NCI-H2171 (cell line): ENCODE measurements around the gene KIF25.
"Not testable (repeated sequence)": the region's sequence is repeated elsewhere in the genome, so short reads cannot be mapped to it uniquely, and the experiment has no call there.

Experiments
- DNase-seq: peaks from one replicate; lab custom pipeline; 2025; lab: John Stamatoyannopoulos, UW

Gene KIF25

DNA sequence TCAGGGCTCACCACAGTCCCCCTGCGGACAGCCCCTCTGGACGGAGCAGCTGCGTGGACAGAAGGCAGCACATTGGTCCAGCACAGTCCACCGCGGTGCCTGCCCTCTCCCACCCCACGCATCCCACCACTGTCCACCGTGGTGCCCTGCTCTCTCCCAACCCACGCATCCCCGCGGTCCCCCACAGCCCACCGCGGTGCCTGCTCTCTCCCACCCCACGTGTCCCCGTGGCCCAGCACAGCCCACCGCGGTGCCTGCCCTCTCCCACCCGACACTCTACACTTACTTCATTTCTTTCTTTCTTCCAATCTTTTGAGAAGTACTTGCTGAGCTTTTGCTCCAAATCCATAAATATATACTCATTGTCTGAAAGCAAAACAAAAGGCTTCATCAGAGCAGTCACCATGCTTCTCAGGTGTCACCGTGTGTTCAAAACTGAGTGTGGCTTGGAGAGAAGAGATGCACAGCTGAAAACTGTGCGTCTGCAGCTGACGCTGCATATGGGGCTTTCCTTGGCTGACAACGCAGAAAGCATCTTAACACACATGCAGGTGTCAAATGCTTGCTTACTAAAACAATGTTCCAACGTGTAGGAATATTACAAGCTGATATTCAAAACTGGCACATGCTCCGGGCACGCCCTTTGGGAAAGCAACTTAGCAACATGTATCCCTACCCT lies 69.7 kb downstream of the KIF25 start:
- DNase-seq, result no peak

DNA sequence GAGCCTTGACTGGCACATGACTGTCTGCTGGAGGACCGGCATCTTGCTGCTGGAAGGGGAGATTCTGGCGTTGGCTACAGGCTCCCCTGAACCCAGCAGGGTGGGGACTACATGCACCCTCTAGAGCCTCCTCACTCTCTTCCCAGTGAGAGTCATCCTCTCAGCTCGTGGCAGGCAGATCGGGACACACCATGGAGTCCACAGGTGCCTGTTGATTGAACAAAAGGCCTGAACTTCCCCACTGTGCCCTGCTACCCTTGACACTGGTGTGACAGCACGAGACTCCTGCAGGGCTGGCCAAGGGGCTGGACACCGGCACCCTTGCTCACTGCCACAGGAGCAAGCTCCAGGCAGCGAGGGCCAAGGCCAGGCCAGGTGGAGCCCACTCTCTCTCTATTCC lies 73.3 kb downstream of the KIF25 start:
- no peak for DNase-seq

DNA sequence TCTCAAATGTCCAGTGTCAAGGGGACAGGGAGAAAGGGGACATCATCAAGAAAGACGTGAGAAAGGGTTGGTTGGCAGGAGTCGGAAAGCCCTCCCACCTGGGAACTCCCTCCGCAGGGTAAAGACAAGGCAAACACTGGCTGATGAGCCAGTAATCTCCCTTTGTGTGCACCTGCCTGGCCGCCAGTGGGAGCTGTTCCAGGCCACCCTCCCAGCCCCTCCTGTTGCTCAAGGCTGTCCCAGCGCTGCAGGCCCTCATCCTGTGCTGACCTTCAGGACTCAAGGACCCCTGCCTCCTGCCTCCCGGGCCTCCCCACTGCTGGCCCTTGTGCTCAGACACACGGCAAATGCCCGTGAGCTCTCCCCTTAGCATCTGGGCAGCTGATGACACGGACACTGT lies 74.1 kb downstream of the KIF25 start:
- no peak for DNase-seq

DNA sequence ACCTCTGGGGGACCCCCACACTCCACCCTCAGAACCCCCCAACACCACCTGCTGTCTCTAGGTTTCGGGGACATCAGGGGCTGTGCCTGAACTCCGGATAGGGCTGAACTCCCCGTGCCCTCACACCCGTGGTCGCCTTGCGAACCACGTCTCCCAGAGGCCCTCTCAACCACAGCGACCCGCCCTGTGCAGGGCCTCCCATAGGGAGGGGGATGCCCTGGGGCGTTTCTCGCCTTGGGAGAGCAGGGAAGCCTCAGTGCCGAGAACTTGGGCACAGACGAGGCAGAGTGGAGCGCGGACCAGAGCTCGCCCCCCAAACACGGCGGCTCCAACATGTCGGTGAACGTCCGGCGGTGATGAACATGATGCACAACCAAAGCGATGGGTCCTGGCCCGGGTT lies 74.8 kb downstream of the KIF25 start:
- no peak for DNase-seq

DNA sequence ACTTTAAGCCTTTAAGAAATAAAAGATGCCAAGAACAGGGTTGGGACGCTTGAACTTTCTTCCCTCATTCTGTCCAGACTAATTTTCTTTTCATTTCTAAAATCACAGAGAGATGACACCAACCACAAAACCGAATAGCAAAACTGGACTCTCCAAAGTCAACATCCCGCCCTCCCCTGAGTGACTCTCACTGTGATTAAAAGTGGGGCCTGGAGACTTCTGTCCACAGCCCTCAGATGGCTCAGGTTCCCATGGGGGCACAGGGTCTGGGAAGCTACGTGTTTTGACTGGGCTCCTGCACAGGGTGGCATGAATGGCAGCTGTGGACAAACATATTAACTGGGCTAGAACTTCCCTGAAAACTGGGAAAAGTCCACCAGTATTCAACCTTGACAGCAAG lies 75.3 kb downstream of the KIF25 start:
- no peak for DNase-seq

DNA sequence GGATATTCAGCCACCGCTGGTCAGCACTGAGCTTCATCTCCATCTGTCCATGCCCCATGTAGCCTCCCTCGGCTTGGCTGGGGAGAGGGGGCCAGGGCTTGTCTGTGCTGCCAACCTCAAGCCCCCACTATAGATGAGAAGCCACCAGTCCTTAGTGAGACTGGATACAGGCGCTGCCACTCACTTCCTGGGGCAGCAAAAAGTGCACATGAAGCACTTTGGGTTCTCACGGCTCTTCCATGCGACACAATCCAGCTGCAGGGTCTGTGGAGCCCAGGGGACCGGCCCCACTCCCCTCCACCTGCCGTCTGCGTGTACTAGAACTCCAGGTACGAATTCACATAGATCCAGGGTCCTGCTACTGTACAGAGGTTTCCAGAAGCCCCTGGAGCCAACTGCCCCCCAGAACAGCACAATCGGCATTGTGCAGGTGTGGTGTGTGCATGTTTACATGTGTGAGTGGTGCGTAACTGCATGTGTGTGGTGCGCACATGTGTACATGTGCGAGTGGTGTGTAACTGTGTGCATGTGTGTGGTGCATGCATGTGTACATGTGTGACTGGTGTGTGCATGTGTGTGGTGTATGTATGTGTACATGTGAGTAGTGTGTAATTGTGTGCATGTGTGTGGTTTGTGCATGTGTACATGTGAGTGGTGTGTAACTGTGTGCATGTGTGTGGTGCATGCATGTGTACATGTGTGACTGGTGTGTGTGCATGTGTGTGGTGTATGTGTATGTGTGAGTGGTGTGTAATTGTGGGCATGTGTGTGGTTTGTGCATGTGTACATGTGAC lies 76.7 kb downstream of the KIF25 start:
- DNase-seq, result no peak

DNA sequence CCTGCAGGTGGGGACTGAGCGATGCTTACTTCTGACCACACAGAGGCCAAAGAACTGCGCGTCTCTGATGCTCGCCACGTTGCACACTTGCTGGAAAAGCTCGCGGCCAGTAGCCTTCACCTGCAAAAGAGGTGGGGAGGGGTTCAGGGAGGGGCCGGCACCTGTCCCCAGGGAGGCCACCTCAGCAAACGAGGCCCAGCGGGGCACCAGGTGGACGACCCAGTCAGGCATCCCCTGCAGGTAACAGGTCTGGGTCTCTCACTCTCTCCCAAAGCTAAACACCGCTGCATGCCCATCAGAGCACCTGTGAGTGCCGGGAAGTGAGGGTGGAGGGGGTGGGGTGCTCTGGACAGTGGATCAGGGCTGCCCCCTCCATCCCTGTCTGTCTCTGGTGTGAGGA lies 77.7 kb downstream of the KIF25 start:
- no peak for DNase-seq

DNA sequence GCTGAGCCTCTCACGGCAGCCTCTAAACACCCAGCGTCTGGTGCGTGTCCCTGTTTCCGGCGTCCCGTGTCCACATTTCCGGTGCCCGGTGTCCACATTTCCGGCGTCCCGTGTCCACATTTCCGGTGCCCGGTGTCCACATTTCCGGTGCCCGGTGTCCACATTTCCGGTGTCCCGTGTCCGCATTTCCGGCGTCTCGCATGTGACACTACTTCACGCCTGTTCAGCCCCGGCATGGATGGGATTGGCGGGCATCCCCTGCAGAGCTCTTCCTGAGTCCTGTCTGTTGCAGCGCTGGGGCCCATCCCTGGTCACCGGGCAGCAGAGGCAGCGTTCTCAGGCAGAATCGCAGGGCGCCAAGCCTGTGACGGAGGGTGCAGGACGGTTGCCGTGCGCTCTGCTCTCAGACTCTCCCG lies 78.3 kb downstream of the KIF25 start:
- DNase-seq, result no peak

DNA sequence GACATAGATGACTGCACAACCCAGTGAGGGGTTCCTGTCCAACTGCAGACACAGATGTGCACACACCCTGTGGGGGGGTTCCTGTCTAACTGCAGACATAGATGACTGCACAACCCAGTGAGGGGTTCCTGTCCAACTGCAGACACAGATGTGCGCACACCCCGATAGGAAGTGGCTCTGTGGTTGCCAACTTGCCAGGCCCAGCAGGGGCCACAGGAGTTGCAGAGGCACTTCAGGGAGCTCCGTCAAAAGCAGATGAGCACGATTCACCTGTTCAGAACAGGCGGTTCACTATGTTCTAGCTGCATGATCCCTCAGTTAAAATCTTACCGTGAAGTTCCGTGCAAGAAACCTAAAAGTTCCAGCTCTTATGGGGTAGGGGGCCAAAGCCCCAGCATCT lies 79.9 kb downstream of the KIF25 start:
- not testable (repeated sequence) for DNase-seq

DNA sequence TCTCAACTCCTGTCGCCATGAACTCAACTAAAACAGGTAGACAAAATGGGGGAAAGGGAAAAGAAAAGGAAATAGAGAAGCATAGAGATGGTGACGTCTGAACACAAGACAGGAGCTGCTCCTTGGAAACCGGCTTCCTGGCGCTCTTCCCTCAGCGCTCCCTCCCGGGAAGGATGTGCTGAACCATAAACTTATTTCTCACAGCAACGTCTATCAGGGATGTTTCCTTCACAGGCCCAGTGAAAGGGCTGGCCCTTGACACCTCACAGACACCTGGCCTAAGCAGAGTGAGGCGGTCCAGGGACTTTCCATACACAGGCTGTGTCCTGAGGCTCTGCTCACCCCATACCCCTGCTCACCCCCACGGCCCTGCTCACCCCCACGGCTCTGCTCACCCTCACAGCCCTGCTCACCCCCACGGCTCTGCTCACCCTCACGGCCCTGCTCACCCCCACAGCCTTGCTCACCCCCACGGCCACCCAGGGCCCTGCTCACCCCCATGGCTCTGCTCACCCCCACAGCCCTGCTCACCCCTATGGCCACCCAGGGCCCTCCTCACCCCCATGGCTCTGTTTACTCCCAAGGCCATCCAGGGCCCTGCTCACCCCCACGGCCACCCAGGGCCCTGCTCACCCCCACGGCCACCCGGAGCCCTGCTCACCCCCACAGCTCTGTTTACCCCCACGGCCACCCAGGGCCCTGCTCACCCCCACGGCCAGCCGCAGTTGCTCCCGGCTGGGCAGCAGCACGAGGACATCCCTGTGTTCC lies 80.9 kb downstream of the KIF25 start:
- no peak for DNase-seq

DNA sequence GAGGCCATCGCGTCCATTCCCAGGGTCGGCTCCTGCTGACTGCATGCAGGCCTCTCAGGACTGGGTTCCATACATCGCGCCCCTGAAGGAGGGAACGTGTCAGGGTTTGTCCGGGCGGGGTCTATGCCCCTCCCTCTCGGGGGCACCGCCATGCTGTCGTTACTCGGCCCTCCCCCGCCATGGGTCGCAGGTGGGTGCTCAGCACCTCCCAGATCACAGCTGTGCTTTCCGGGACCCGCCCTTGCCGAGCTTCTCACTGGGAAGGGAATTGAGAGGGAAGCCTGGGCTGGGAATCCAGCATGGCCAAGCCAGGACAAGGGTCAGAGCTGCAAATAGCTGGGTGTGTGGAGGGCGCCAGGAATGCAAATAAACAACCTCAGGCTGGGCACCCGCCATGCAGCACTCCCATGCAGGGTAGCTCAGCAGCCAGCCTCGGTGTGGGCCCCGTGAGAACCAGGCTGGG lies 81.5 kb downstream of the KIF25 start, which contains the start of gene FRMD1:
TSS of gene FRMD1 (minus strand) at position 270 of the 463 bp plus-strand sequence. CDS start at position 152, 118 bp downstream.
- no peak for DNase-seq

DNA sequence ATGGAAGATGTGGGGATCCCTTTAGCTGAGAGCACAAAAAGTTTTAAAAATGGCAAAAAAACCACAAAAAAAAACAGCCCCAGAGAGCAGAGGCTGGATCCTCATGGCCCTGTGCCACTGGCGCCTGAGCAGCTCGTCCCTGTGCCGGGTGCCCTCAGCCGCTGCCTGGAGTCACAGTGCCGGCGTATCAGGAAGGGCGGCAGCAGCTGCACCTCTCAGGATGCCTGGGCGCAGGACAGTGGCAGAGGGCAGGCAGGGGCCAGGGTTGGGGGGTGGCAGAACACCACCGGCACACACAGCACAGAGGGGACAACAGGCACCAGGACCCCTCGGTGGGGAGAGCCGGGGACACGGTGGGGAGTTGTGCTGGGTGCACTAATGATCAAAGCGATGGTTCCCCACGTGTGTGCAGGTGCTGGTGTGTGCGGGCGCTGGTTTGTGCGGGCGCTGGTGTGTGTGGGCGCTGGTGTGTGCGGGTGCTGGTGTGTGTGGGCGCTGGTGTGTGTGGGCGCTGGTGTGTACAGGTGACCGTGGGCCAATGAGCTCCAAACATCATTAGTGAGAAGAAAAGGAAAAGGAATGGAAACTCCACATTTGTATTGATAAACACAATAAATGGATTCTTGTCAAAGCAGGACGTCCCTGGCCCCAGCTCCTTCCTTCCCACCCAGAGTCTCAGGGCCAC lies 83.1 kb downstream of the KIF25 start:
- no peak for DNase-seq

DNA sequence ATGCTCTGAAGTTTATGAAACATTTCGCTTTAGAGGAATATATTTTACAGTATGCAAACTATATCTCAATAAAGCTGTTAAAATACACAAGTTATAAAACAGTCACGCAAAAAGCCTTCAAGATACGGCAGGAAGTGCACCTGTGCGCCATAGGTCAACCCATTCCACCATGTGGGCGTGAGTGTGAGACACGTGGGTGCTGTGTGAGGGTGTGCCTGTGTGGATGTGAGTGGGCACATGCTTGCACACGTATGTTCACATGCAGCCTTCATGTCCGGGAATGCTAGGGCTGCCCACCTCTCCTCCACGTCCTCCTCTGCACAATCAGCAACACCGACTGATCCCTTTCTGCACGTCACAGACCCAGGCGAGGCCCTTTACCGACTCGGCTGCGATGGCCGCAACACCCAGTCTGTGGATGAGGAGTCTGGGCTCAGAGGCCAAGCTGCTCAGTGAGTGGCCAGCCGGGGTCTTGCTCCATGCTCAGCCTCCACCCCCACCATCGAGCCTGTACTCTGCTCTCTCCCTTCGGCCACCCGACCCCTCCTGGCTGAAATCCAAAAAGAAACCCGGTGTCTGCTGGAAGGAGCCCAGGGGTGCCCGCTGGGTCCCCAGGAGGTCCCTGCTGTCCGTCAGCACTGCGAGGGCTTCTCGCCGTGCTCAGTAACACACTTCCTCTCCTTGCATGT lies 84.5 kb downstream of the KIF25 start:
- no peak for DNase-seq

DNA sequence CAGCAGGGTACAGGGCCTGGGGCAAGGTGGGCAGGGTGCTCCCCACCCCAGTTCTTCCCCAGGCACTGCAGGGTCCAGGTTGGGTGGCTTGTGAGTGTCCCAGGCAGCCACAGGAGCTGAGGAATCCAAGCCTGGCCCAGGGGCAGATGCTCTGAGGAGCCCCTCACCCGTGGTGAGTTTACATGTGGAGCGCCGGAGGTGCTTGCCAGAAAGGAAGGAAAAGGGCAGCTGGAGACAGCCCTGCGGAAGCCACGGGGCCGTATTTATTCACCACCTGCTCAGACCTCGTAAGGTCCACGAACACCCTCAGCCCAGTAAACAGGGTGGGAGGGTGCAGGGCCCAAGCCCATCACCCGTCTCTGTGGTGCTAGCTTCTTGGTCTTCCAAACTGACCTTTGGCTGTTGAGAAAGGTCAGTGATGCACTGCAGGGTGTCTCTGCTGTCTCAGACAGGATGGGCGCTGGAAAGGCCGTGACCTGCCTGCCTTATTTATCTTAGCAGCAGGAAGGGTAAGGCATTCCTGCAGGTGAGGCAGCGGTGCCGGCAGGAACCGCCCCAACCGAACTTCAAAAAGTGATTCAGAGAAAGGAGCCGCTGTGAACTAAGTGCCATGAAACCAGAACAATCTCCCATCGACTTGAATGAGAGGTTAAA lies 85.5 kb downstream of the KIF25 start:
- no peak for DNase-seq

DNA sequence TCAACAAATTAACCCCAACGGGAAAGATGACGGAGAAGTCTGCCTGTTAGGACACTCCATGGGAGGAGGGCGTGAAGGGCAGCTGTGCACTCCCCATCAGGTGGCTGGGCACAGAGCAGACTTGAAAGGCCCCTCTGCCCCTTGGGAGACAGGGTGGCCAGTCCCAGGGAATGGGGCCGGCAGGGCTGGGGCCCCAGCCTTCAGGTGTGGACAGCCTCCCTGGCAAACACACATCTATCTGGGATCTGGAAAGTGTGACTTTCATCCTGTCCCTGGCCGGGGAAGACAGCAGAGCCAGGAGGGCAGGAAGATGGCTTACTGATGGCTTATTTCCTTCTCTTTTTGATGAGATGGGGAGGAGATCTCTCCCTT lies 86.0 kb downstream of the KIF25 start:
- DNase-seq, result no peak

DNA sequence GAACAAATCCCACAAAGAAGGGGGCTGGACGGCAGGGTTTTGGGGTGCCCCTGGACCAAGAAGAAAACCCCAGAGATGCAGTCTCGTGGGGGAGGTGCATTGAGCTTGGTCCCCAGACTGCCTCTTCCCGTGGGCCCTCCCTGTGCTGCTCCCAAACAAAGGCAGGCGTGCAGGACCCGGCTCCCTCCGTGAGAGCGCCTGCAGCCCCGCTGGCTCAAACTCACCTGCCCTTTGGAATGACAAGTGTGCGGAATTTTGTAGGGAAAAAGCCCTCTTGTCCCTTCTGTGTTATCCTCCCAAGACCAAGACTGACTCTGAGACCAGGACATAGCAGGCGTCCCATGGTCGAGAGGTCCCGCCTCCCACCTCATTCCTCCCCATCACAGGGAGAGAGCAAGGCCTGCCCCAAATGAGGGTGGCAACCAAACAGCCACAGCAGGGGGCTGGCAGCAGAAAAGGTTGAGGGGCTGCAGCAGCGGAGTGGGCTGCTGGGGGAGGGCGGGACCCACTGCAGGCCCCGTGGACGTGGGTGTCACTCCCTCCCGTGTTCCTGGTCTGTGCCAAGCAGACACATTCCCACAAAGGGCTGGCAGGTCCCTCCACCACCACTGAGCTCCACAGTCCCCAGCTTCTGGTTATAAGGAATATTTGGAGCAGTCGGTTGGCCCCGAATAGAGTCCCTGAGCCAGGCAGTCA lies 87.1 kb downstream of the KIF25 start:
- DNase-seq, result no peak

DNA sequence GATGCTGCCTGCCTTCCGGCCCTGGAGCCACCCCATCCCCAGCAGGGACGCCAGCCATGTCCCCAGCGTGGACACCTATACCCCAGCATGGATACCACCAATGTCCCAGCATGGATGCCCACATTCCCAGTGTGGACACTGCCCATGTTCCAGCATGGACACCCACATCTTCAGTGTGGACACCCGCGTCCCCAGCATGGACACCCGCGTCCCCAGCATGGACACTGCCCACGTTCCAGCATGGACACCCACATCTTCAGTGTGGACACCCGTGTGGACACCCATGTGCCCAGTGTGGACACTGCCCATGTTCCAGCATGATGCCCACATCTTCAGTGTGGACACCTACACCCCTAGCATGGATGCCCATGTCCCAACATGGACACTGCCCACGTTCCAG lies 88.6 kb downstream of the KIF25 start:
- no peak for DNase-seq

DNA sequence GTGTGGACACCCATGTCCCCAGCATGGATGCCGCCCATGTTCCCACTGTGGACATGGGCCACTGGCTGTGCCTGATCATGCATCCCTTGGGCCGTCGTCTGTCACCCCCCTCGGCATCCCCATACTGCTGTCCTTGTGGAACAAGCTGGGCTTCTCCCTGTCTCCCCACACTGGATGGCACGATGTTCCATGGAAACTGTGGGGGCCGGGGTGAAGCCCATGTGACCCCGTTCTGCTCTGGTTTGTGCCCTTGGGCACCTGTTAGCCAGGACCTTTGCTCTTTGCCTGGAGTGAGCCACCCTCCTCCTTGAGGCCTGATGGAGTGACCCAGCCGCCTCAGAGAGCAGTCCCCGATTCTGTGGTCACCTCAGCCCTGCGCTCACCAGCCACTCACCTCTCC lies 89.1 kb downstream of the KIF25 start:
- DNase-seq, result no peak

DNA sequence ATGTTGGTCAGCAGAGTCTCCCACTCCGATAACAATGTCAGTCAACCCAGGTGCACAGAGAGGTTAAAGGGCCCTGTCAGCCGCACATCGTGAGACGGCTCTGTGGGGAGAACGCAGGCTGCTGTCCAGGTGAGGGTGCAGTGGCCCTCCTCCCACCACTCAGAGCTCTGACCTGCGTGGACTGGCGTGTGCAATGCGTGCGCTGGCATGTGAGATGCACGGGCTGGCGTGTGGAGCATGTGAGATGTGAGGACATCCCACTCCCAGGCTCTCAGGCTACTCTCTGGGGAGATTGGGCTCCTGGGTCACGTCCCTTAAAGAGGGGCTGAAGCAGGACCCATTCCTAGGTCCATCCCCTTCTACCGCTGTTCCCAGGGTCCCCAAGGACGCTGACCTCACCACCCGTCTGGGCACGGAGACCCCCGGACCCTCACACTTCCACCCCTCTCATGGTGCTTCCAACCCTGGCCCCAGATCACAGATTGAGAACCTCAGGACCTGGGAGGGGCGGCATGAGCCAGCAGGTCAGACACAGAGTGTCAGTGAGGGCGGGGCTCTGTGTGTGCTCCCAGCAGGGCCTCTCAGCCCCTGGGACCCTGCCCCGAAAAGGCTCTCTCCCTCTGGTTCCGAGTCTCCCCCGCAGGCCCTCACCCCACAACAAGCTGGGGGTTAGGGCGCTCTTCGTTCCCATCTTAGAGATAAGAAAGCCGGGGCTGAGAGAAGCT lies 90.1 kb downstream of the KIF25 start:
- no peak for DNase-seq
